BLaER1 (cell line): ENCODE results near the gene OTOF.
"Not testable (repeated sequence)": the region's sequence is repeated elsewhere in the genome, so short reads cannot be mapped to it uniquely, and the experiment has no call there.

Source experiments
- H3K27ac ChIP-seq: shearing (Covaris generic); formaldehyde crosslinking; 2 replicates; pipeline ENCODE4 v1.8.1; 2022
- H3K27me3 ChIP-seq: shearing (Covaris generic); formaldehyde crosslinking; 2 replicates; pipeline ENCODE4 v1.8.1; 2022
- H3K36me3 ChIP-seq: shearing (Covaris generic); formaldehyde crosslinking; 2 replicates; pipeline ENCODE4 v1.8.1; 2022
- H3K4me1 ChIP-seq: shearing (Covaris generic); formaldehyde crosslinking; 2 replicates; pipeline ENCODE4 v1.8.1; 2022
- H3K4me2 ChIP-seq: shearing (Covaris generic); formaldehyde crosslinking; 2 replicates; pipeline ENCODE4 v1.8.1; 2022
- H3K4me3 ChIP-seq: shearing (Covaris generic); formaldehyde crosslinking; 2 replicates; pipeline ENCODE4 v1.8.1; 2022
- H3K9ac ChIP-seq: shearing (Covaris generic); formaldehyde crosslinking; 2 replicates; pipeline ENCODE4 v1.8.1; 2022
- H3K9me3 ChIP-seq: shearing (Covaris generic); formaldehyde crosslinking; 2 replicates; pipeline ENCODE4 v1.8.1; 2022
- H4K20me1 ChIP-seq: shearing (Covaris generic); formaldehyde crosslinking; 2 replicates; pipeline ENCODE4 v1.8.1; 2022
- Cebpa-rat ChIP-seq: shearing (Covaris generic); IDR thresholded peaks from 2 replicates; pipeline ENCODE4 v1.8.1; 2022

The OTOF gene

GRCh38 chr2:26475037-26475436 is 2.9 kb downstream of the OTOF start:
- H3K27ac ChIP-seq: no peak overlapping the region
- no peak overlapping the region for H3K9ac ChIP-seq
- peaks cover 17% of the 10 kb centered on the region for H3K4me1 ChIP-seq
- H3K4me3 ChIP-seq: no peak overlapping the region
- no peaks in the 10 kb centered on the region for H4K20me1 ChIP-seq
- H3K4me2 ChIP-seq: no peak overlapping the region
- H3K9me3 ChIP-seq: no peaks in the 10 kb centered on the region
- H3K36me3 ChIP-seq: no peaks in the 10 kb centered on the region
- no peaks in the 10 kb centered on the region for H3K27me3 ChIP-seq
- TF ChIP-seq Cebpa-rat: no peak

- Histone ChIP-seq H3K36me3 (no peaks in the 10 kb centered on the region), H3K4me3 (no peak overlapping the region), H3K9me3 (no peaks in the 10 kb centered on the region), H4K20me1 (no peaks in the 10 kb centered on the region), H3K9ac (no peak overlapping the region), H3K4me2 (no peak overlapping the region), H3K27me3 (no peaks in the 10 kb centered on the region), H3K4me1 (peaks cover 17% of the 10 kb centered on the region), H3K27ac (no peak overlapping the region)
- no peak for TF ChIP-seq Cebpa-rat
These were observed 3.6 kb downstream of the OTOF start for GRCh38 chr2:26474261-26474785.

- no peaks in the 10 kb centered on the region for H3K27me3 ChIP-seq
- no peak for TF ChIP-seq Cebpa-rat
These were observed 4.1 kb downstream of the OTOF start for GRCh38 chr2:26473796-26474195.

GRCh38 chr2:26472821-26473655 is 4.9 kb downstream of the OTOF start:
- no peak overlapping the region for H3K4me2 ChIP-seq
- H3K9ac ChIP-seq: no peak overlapping the region
- no peaks in the 10 kb centered on the region for H3K27me3 ChIP-seq
- no peak for TF ChIP-seq Cebpa-rat
- H3K9me3 ChIP-seq: no peaks in the 10 kb centered on the region
- peaks cover 11% of the 10 kb centered on the region for H3K4me1 ChIP-seq
- no peak overlapping the region for H3K4me3 ChIP-seq
- H4K20me1 ChIP-seq: no peaks in the 10 kb centered on the region
- H3K36me3 ChIP-seq: no peaks in the 10 kb centered on the region
- H3K27ac ChIP-seq: no peak overlapping the region

More at GRCh38 chr2:26473796-26474195, 4.1 kb downstream of the OTOF start:
- no peak overlapping the region for H3K4me3 ChIP-seq
- no peak overlapping the region for H3K27ac ChIP-seq
- H3K36me3 ChIP-seq: no peaks in the 10 kb centered on the region
- peaks cover 17% of the 10 kb centered on the region for H3K4me1 ChIP-seq
- H3K9me3 ChIP-seq: no peaks in the 10 kb centered on the region
- H4K20me1 ChIP-seq: no peaks in the 10 kb centered on the region
- H3K4me2 ChIP-seq: no peak overlapping the region
- no peak overlapping the region for H3K9ac ChIP-seq

- H4K20me1 ChIP-seq: no peaks in the 10 kb centered on the region
- H3K36me3 ChIP-seq: no peaks in the 10 kb centered on the region
- no peak overlapping the region for H3K4me2 ChIP-seq
- TF ChIP-seq Cebpa-rat: no peak
- H3K9ac ChIP-seq: no peak overlapping the region
- H3K4me3 ChIP-seq: no peak overlapping the region
- no peak overlapping the region for H3K27ac ChIP-seq
- H3K9me3 ChIP-seq: no peaks in the 10 kb centered on the region
- H3K4me1 ChIP-seq: peaks cover under 1% of the 10 kb centered on the region
- H3K27me3 ChIP-seq: no peaks in the 10 kb centered on the region
These were observed 5.9 kb downstream of the OTOF start for GRCh38 chr2:26471766-26472706.

- H3K36me3 ChIP-seq: no peaks in the 10 kb centered on the region
- H3K4me1 ChIP-seq: no peaks in the 10 kb centered on the region
- H4K20me1 ChIP-seq: no peaks in the 10 kb centered on the region
- H3K27me3 ChIP-seq: no peaks in the 10 kb centered on the region
- H3K9ac ChIP-seq: no peak overlapping the region
- no peak overlapping the region for H3K4me3 ChIP-seq
- H3K4me2 ChIP-seq: no peak overlapping the region
- TF ChIP-seq Cebpa-rat: no peak
- no peaks in the 10 kb centered on the region for H3K9me3 ChIP-seq
- no peak overlapping the region for H3K27ac ChIP-seq
These were observed 6.6 kb downstream of the OTOF start for GRCh38 chr2:26471289-26471688.

- Histone ChIP-seq H3K27ac (no peak overlapping the region), H3K9me3 (no peaks in the 10 kb centered on the region), H3K9ac (no peak overlapping the region), H4K20me1 (no peaks in the 10 kb centered on the region), H3K4me3 (no peak overlapping the region), H3K4me1 (no peaks in the 10 kb centered on the region), H3K27me3 (no peaks in the 10 kb centered on the region), H3K36me3 (no peaks in the 10 kb centered on the region), H3K4me2 (no peak overlapping the region)
- TF ChIP-seq Cebpa-rat: no peak
These were observed 7.2 kb downstream of the OTOF start for GRCh38 chr2:26470601-26471260.

- no peak overlapping the region for H3K27ac ChIP-seq
These were observed 8.0 kb downstream of the OTOF start for GRCh38 chr2:26469955-26470354.

GRCh38 chr2:26469092-26469710 is 8.7 kb downstream of the OTOF start:
- no peak overlapping the region for H3K4me3 ChIP-seq
- no peak overlapping the region for H3K9ac ChIP-seq
- no peak overlapping the region for H3K27ac ChIP-seq
- no peaks in the 10 kb centered on the region for H3K9me3 ChIP-seq
- no peak overlapping the region for H3K4me2 ChIP-seq
- no peaks in the 10 kb centered on the region for H4K20me1 ChIP-seq
- peaks cover 11% of the 10 kb centered on the region for H3K4me1 ChIP-seq
- H3K36me3 ChIP-seq: no peaks in the 10 kb centered on the region
- no peak for TF ChIP-seq Cebpa-rat
- no peaks in the 10 kb centered on the region for H3K27me3 ChIP-seq

More at GRCh38 chr2:26469955-26470354, 8.0 kb downstream of the OTOF start:
- Histone ChIP-seq H3K4me2 (no peak overlapping the region), H3K36me3 (no peaks in the 10 kb centered on the region), H3K4me1 (peaks cover 4% of the 10 kb centered on the region), H3K9me3 (no peaks in the 10 kb centered on the region), H3K4me3 (no peak overlapping the region), H3K9ac (no peak overlapping the region), H4K20me1 (no peaks in the 10 kb centered on the region), H3K27me3 (no peaks in the 10 kb centered on the region)
- no peak for TF ChIP-seq Cebpa-rat

GRCh38 chr2:26468544-26468943 is 9.4 kb downstream of the OTOF start:
- H4K20me1 ChIP-seq, H3K4me3 ChIP-seq, H3K9ac ChIP-seq, H3K27ac ChIP-seq, H3K36me3 ChIP-seq, H3K4me2 ChIP-seq, H3K9me3 ChIP-seq, H3K27me3 ChIP-seq: not testable (repeated sequence)
- H3K4me1 ChIP-seq: peaks cover 12% of the 10 kb centered on the region
